Sigmoid colon (tissue), 7 donors: ENCODE data around the gene BBX. TPM values are rescaled to one million over a fixed set of nuclear protein-coding genes. Genes with fewer than 3 reads are reported as not detected.

Experiments used
- DNase-seq: peaks from one replicate; pipeline ENCODE4 v3.0.0-alpha.2; 2019
- H3K27ac ChIP-seq, 4 donors: fragments of 200-600 bp; sonication (generic); one replicate each; pipeline ENCODE4 v1.5.1; 2016 to 2019; ENCODE audit warnings: mild to moderate bottlenecking in 1 of 4
- H3K27me3 ChIP-seq, 3 donors: fragments of 200-600 bp; sonication (generic); one replicate each; pipeline ENCODE4 v1.5.1; 2019; ENCODE audit warnings: mild to moderate bottlenecking in 1 of 3
- H3K36me3 ChIP-seq, 4 donors: fragments of 200-600 bp; sonication (generic); one replicate each; pipeline ENCODE4 v1.5.1; 2016 to 2019
- H3K4me1 ChIP-seq, 4 donors: fragments of 200-600 bp; sonication (generic); one replicate each; pipeline ENCODE4 v1.5.1; 2017 to 2019
- H3K4me3 ChIP-seq, 4 donors: fragments of 200-600 bp; sonication (generic); one replicate each; pipeline ENCODE4 v1.5.1; 2017 to 2019; ENCODE audit warnings: mild to moderate bottlenecking in 2 of 4, moderate library complexity in 1 of 4
- H3K9me3 ChIP-seq, 4 donors: fragments of 200-600 bp in 3 of 4; sonication (generic) in 3 of 4; one replicate each; pipeline versions ENCODE4 v1.5.1 to v1.6.1; 2013 to 2019
- CTCF ChIP-seq, 4 experiments: fragments of 450-650 bp in 3 of 4; fragments of 200-600 bp in 1 of 4; IDR thresholded peaks; one replicate each; pipeline ENCODE4 v1.5.1; 2016 to 2019; ENCODE audit warnings: antibody characterized with exemption in 4 of 4, mild to moderate bottlenecking in 3 of 4, moderate library complexity in 2 of 4
- EP300 ChIP-seq, 4 donors: sonication (generic); formaldehyde crosslinking; IDR thresholded peaks; one replicate each; pipeline ENCODE4 v1.6.1; 2017; ENCODE audit warnings: antibody characterized with exemption in 4 of 4
- POLR2A ChIP-seq, 2 donors: fragments of 450-650 bp; IDR thresholded peaks; one replicate each; pipeline ENCODE4 v1.6.1; 2016; ENCODE audit warnings: antibody characterized with exemption in 2 of 2, mild to moderate bottlenecking in 2 of 2, moderate library complexity in 2 of 2
- POLR2AphosphoS5 ChIP-seq, 4 donors: sonication (generic); formaldehyde crosslinking; IDR thresholded peaks; one replicate each; pipeline ENCODE4 v1.6.1; 2017; ENCODE audit warnings: antibody characterized with exemption in 4 of 4
- WGBS, 2 donors: extraction: QIAGEN DNeasy Blood & Tissue Kit; methylation state at CpG; one replicate each; pipeline ENCODE4 v1.1.7; 2013; 5-methylcytosine and 5-hydroxymethylcytosine counted together
- intact Hi-C: fragments of 100-400 bp; cut with DNase I; formaldehyde crosslinking; loops from one replicate; pipeline ENCODE4 v1.15.1; 2023
- polyA plus RNA-seq, 3 donors: library from polyadenylated mRNA; stranded (reverse); fragments of 200-250 nt; gene quantifications; one replicate each; pipeline ENCODE4 v1.2.3, GENCODE V29; 2013
- total RNA-seq, 4 donors: library from RNA; depleted of rRNA; stranded (reverse); fragments of >200 nt; gene quantifications; one replicate each; pipeline ENCODE4 v1.1.0, GENCODE V29; 2016
- donor health status: healthy with polysubstance abuse.
- donor health status: Bipolar disorder and iron deficiency.
- donor health status: healthy.

Gene BBX
- total and polyA plus RNA-seq, 7 donors, result 3.0 to 93.3 (median 71.1) TPM

GRCh38 chr3:107523289-107523538 is 452 bp downstream of the BBX start:
- Histone ChIP-seq H3K9me3 (no peaks in the 10 kb centered on the region), H3K36me3 (peaks cover 0 to 5% (median 0%) of the 10 kb centered on the region in 4 donors), H3K4me1 (peaks cover 0 to 19% (median 9%) of the 10 kb centered on the region in 4 donors), H3K27me3 (no peaks in the 10 kb centered on the region), H3K4me3 (peak overlapping the region; percentile 62 to 98 (median 92)), H3K27ac (peak overlapping the region; percentile 85 to 98 (median 94))
- TF ChIP-seq POLR2A (IDR thresholded peaks at IDR 0.05), result no peak
- TF ChIP-seq EP300 (IDR thresholded peaks at IDR 0.05), result no peak
- no peak for TF ChIP-seq POLR2AphosphoS5 (IDR thresholded peaks at IDR 0.05)
- TF ChIP-seq CTCF (IDR thresholded peaks at IDR 0.05), result no peak
- intact Hi-C loops, result loop anchor here (1.0 to 10.0 kb wide), 5 partner anchors 139 to 1658 kb away; partner anchors contain the start of genes CBLB and IFT57
- DNase-seq, result no peak
- 0 to 1% methylated on average over 27 of the region's 27 CpGs for WGBS, 2 donors

- peak; percentile 82 for DNase-seq
- WGBS, 2 donors, result 0% methylated on average over 40 of the region's 40 CpGs
- H3K9me3 ChIP-seq, result no peaks in the 10 kb centered on the region
- H3K4me3 ChIP-seq, result peak overlapping the region; percentile 62 to 98 (median 92)
- peaks cover 0 to 19% (median 9%) of the 10 kb centered on the region in 4 donors for H3K4me1 ChIP-seq
- no peaks in the 10 kb centered on the region for H3K27me3 ChIP-seq
- peak overlapping the region; percentile 85 to 98 (median 94) for H3K27ac ChIP-seq
- H3K36me3 ChIP-seq, result peaks cover 0 to 5% (median 0%) of the 10 kb centered on the region in 4 donors
- TF ChIP-seq EP300 (IDR thresholded peaks at IDR 0.05), result no peak
- TF ChIP-seq CTCF (IDR thresholded peaks at IDR 0.05), result no peak
- intact Hi-C loops, result loop anchor here (1.0 to 10.0 kb wide), 5 partner anchors 139 to 1659 kb away; partner anchors contain the start of genes CBLB and IFT57
Observed at GRCh38 chr3:107523539-107524325, 970 bp downstream of the BBX start.

GRCh38 chr3:107524326-107524840 is 1.6 kb downstream of the BBX start:
- no peaks in the 10 kb centered on the region for H3K27me3 ChIP-seq

More at GRCh38 chr3:107524326-107524840, 1.6 kb downstream of the BBX start:
- no peaks in the 10 kb centered on the region for H3K9me3 ChIP-seq
- H3K27ac ChIP-seq, result peak overlapping the region; percentile 85 to 98 (median 94)
- 0% methylated on average over 18 of the region's 18 CpGs for whole genome bisulfite sequencing, 2 donors
- intact Hi-C loops, result loop anchor here (5.0 to 10.0 kb wide), 4 partner anchors 138 to 1660 kb away; partner anchors contain the start of genes CBLB and IFT57
- no peak for TF ChIP-seq EP300 (IDR thresholded peaks at IDR 0.05)
- no peak for TF ChIP-seq POLR2AphosphoS5 (IDR thresholded peaks at IDR 0.05)
- no peak for TF ChIP-seq POLR2A (IDR thresholded peaks at IDR 0.05)
- no peak for TF ChIP-seq CTCF (IDR thresholded peaks at IDR 0.05)
- peaks cover 0 to 5% (median 0%) of the 10 kb centered on the region in 4 donors for H3K36me3 ChIP-seq
- peak overlapping the region; percentile 62 to 98 (median 92) for H3K4me3 ChIP-seq
- peaks cover 0 to 19% (median 9%) of the 10 kb centered on the region in 4 donors for H3K4me1 ChIP-seq
- no peak for DNase-seq
